Daoy (cell line): ENCODE measurements around the gene CPNE7. TPM values are rescaled to one million over a fixed set of nuclear protein-coding genes. Genes with fewer than 3 reads are reported as not detected.
A peak's percentile ranks its signal among the peaks of the same experiment; 100 is the strongest.

ENCODE experiments used
- DNase-seq: peaks from one replicate; pipeline ENCODE4 v3.0.0-alpha.2; 2015; ENCODE audit warnings: low read depth
- total RNA-seq: library from RNA; depleted of rRNA; stranded (reverse); fragments of >200 nt; shearing (Covaris generic); gene quantifications from 2 replicates; pipeline ENCODE4 v1.2.3, GENCODE V29; 2014; rRNA removed

Gene CPNE7
- total RNA-seq: 2.6 and 3.4 TPM in 2 replicates

GRCh38 chr16:89575247-89576152 is at the start of gene CPNE7:
TSS of gene CPNE7 (plus strand) at chr16:89575758. CDS start at chr16:89575898, 140 bp downstream.
- peak; percentile 20 for DNase-seq

- DNase-seq: no peak
Observed at GRCh38 chr16:89529097-89529496, 46.5 kb upstream of the CPNE7 start.

- DNase-seq: no peak
Observed at GRCh38 chr16:89530401-89531381, 44.9 kb upstream of the CPNE7 start.

DNA sequence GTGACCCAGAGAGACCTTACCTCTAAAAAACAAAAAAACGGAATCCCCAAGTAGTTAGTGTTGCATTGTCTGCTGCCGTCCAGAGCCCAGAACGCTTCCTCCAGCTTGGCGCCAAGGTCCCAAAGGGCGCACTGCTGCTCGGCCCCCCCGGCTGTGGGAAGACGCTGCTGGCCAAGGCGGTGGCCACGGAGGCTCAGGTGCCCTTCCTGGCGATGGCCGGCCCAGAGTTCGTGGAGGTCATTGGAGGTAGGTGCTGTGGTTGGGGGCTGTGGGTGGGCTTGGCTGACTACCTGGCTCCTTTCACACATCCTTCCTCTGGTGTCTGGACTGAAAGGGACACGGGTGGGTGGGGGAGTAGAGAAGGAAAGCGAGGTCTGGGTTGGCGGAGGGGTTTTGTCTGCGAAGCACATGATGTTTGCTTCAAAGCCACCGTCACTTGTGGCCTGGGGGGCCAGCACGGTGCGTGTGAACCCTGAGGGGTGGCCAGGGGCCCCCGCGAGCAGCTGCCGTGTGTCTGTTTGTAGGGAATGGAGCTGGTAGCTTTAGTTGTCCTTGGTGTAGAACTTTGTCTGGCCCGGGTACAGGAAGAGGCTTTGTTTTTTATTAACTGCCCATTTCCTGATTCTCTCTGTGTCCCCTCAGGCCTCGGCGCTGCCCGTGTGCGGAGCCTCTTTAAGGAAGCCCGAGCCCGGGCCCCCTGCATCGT is 43.6 kb upstream of the CPNE7 start:
- DNase-seq: no peak

DNA sequence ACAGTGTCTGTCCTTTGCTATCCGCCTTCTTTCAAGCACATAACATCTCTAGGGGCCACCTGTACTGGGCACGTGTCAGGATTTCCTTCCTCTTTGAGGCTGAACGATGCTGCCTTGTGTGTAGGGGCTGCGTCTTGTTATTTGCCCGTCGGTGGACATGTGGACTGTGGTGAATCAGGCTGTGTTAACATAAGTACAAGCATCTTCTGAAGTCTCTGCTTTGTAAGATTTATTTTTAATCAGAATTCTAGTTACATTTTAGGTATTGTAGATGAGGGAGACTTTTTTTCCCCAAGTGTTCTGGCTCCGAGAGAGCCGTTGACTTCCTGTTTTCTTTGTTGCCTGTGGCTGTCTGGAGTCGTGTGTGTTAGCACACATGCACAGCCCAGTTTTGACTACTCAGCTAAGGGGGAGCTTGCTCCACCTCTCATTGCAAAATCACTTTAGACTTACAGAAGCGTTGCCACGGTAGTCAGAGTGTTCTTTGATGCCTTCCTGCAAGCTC is 41.3 kb upstream of the CPNE7 start:
- no peak for DNase-seq

DNA sequence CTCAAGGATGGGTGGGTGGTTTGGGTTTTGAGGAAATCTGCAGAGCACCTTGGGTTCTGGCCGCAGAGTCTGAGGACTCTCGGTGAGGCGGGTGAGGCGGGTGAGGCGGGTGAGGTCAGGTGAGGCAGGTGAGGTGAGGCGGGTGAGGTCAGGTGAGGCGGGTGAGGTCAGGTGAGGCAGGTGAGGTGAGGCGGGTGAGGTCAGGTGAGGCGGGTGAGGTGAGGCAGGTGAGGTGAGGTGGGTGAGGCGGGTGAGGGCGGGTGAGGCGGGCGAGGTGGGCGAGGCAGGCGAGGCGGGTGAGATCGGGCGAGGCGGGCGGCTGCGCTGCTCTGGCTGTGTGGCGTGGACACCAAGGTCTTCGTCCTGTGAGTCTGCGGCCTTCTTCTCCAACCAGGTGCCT is 39.2 kb upstream of the CPNE7 start:
- no peak for DNase-seq

GRCh38 chr16:89536886-89537548 is 38.5 kb upstream of the CPNE7 start:
- no peak for DNase-seq

DNA sequence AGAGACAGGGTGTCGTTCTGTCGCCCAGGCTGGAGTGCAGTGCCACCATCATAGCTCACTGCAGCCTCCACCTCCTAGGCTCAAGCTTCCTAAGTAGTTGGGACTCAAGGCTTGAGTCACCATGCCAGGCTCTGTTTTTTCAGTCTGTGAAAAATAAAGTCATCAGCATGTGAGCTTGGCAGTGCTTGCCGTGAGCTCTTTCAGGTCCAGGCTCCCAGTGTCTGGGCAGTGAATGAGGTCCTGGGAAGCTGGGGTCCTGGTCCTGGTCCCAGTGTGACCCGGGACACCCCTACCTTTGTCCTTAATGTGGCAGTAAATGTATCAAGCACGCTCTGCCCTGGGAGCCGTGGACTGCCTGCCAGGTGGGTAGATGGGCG is 38.0 kb upstream of the CPNE7 start:
- DNase-seq: no peak

DNA sequence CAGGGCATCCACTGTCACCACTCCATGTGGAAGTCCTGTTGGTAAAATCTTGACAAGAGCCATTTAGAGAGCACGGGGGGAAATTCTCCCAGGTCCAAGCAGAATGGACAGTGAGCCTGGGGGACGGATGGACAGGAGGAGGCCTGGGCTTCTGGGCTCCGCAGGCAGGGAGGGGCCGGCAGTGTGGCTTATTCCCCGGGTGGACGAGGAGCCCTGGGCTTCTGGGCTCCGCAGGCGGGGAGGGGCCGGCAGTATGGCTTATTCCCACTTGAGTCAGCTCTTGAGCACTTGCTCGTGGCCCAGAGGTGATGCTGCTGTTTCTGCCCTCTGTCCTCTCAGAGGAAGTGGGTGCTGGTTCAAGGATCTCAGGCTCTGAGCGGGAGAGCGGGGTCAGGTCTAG is 37.3 kb upstream of the CPNE7 start:
- DNase-seq: no peak

- no peak for DNase-seq
Observed at GRCh38 chr16:89540557-89540956, 35.0 kb upstream of the CPNE7 start.

- DNase-seq: no peak
Observed at GRCh38 chr16:89541792-89542191, 33.8 kb upstream of the CPNE7 start.

- DNase-seq: no peak
Observed at GRCh38 chr16:89544113-89544512, 31.4 kb upstream of the CPNE7 start.

DNA sequence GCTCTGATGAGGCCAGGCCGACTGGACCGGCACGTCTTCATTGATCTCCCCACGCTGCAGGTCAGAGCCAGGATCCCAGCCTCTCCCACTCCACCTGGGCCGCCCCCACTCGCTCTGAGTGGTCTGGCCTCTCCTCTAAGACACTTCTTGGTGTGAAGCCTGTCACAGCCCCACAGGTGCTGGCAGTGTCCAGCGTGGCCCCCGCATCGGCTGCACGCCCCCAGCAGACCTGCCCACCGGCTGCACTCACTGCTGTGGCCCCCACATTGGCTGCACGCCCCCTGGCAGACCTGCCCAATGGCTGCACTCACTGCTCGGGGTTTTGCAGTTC is 30.9 kb upstream of the CPNE7 start:
- no peak for DNase-seq

DNA sequence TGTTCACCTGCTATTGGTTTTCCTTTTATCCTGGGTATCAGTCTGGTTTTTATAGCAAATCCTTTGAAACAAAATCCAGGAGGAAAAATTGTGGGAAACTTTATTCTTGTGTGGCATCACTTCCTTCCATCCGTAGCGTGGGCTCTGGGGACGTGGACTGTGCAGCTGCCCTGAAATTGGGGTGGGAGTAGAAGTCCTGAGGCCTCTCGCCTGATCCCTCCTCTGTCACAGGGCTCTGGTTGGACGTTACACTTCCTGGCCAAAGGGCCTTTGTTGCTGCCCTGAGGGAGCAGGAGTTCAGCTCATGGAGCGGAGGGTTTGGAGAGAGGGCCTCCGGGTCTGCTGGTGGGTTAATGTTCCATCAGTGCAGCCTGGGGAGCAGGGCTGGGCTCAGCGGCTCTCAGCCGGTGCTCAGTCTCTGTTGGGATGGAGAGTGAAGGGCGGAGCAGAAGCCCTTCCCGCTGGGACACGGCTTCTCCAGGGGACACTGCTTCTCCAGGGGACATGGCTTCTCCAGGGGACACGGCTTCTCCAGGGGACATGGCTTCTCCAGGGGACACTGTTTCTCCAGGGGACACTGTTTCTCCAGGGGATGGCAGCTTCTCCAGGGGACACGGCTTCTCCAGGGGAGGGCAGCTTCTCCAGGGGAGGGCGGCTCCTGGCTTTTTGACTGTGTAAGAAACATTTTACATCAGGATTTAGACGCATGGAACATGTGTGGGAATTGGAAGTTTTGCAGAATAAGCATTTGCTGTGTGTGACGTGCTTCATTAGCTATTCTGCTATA is 30.3 kb upstream of the CPNE7 start:
- DNase-seq: no peak

- no peak for DNase-seq
Observed at GRCh38 chr16:89545831-89546574, 29.6 kb upstream of the CPNE7 start.

- no peak for DNase-seq
Observed at GRCh38 chr16:89546781-89547180, 28.8 kb upstream of the CPNE7 start.

GRCh38 chr16:89547291-89547690 is 28.3 kb upstream of the CPNE7 start:
- no peak for DNase-seq

DNA sequence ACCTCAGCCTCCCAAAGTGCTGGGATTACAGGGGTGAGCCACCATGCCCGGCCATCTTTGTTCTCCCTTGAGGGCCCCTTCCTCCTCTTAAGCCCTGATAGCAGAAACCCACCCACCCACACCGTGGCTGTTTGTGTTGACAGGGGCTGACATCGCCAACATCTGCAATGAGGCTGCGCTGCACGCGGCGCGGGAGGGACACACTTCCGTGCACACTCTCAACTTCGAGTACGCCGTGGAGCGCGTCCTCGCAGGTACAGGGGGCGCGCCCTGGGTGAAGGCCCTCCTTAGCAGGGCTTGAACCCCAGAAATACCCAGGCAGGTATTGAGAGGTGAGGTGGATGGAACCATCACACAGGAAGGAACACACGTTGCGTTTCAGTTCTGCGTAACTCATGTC is 27.7 kb upstream of the CPNE7 start:
- no peak for DNase-seq

DNA sequence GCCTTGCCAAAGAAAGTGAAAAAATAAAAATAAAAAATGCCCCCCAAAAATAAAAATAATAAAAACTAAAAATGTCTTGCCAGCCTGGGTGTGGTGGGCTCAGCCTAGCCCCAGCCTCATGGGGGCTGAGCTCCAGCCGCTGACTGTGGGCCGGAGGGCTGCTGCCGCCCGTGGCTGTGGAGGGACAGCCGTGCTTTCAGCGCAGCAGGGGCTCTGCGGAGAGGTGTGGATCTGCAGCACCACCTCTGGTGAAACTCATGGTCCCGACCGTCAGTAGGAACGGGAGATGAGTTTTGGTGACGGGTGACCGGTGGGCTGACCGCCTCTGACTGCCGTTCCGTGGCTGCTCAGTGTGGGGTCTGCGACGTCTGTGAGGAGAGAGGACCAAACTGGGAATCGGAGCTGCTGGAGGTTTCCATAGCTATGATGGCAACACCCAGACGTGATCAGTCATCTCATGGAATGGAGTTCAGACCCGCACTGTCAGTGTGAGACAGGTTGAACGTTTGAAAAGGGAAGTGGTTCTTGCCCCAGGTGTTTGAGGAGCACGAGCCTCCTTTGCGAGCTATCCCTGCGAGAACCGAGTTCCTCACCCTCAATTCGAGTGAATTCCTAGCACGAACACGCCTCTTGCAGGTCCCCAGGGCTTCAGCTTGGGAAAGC is 27.1 kb upstream of the CPNE7 start:
- DNase-seq: no peak
